HEK293 (cell line): Measurements from ENCODE around the gene PPP2R5E.

Source experiments
- EGR2 ChIP-seq: fragments of 450-650 bp; formaldehyde crosslinking; IDR thresholded peaks from 2 replicates; pipeline ENCODE4 v1.5.1; 2016; ENCODE audit warnings: low read depth, missing biosample characterization, missing genetic modification characterization
- GLI4 ChIP-seq: fragments of 450-650 bp; formaldehyde crosslinking; IDR thresholded peaks from 2 replicates; pipeline ENCODE4 v1.5.1; 2016; ENCODE audit warnings: missing biosample characterization, missing genetic modification characterization
- MEIS1 ChIP-seq: sonication (generic); formaldehyde crosslinking; IDR thresholded peaks from 2 replicates; pipeline ENCODE4 v1.8.1; 2022; ENCODE audit warnings: missing genetic modification reagents, mild to moderate bottlenecking, borderline replicate concordance
- SCRT1 ChIP-seq: fragments of 450-650 bp; formaldehyde crosslinking; IDR thresholded peaks from 2 replicates; pipeline ENCODE4 v1.5.1; 2016; ENCODE audit warnings: missing biosample characterization, missing genetic modification characterization, borderline replicate concordance
- YY1 ChIP-seq: fragments of 450-650 bp; formaldehyde crosslinking; IDR thresholded peaks from 2 replicates; pipeline ENCODE4 v1.5.1; 2018; ENCODE audit warnings: missing biosample characterization, missing genetic modification characterization
- ZBTB21 ChIP-seq: fragments of 450-650 bp; formaldehyde crosslinking; IDR thresholded peaks from 2 replicates; pipeline ENCODE4 v1.5.1; 2017; ENCODE audit warnings: missing biosample characterization, missing genetic modification characterization
- ZBTB8A ChIP-seq: fragments of 450-650 bp; formaldehyde crosslinking; IDR thresholded peaks from 2 replicates; pipeline ENCODE4 v1.5.1; 2016; ENCODE audit warnings: missing biosample characterization, missing genetic modification characterization
- ZNF112 ChIP-seq: fragments of 450-650 bp; formaldehyde crosslinking; IDR thresholded peaks from 2 replicates; pipeline ENCODE4 v1.5.0; 2017; ENCODE audit warnings: missing biosample characterization, missing genetic modification characterization
- ZNF341 ChIP-seq: fragments of 450-650 bp; formaldehyde crosslinking; IDR thresholded peaks from 2 replicates; pipeline ENCODE4; 2016; ENCODE audit warnings: low read depth, missing biosample characterization, missing genetic modification characterization
- ZNF501 ChIP-seq: fragments of 450-650 bp; formaldehyde crosslinking; IDR thresholded peaks from 2 replicates; pipeline ENCODE4 v1.5.1; 2016; ENCODE audit warnings: missing biosample characterization, missing genetic modification characterization
- ZNF837 ChIP-seq: fragments of 450-650 bp; formaldehyde crosslinking; IDR thresholded peaks from 2 replicates; pipeline ENCODE4 v1.5.1; 2016; ENCODE audit warnings: missing biosample characterization, missing genetic modification characterization
- TF ChIP-seq, protein P1 (sequence below): fragments of 450-650 bp; formaldehyde crosslinking; IDR thresholded peaks from 2 replicates; pipeline ENCODE4 v1.5.1; 2016; ENCODE audit warnings: missing biosample characterization, missing genetic modification characterization
- TF ChIP-seq, protein P2 (sequence below): fragments of 450-650 bp; formaldehyde crosslinking; IDR thresholded peaks from 2 replicates; pipeline ENCODE4 v1.5.1; 2016; ENCODE audit warnings: missing biosample characterization, missing genetic modification characterization
- TF ChIP-seq, protein P3 (sequence below): fragments of 450-650 bp; formaldehyde crosslinking; IDR thresholded peaks from 2 replicates; pipeline ENCODE4 v1.5.1; 2016; ENCODE audit warnings: missing biosample characterization, missing genetic modification characterization, low read depth

DNA sequence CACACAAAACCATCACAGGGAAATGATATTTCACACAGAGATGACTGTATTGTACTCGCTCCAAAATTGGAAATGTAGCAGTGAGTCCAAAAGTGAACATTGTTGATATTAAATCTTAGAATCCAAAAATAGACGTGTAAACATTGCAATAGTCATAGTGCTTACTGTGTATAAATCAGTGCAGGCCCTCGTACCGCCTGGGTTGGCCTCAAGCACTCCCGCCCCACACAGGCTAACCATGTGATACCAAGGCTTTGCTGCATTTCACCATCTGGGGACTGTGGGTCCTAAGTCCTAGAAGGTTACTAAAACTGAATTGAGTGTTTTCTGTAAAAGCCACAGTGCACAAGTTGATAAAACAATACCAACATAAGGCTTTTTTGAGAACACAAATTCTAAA is 107.3 kb downstream of the PPP2R5E start:
- TF ChIP-seq, protein P1, sequence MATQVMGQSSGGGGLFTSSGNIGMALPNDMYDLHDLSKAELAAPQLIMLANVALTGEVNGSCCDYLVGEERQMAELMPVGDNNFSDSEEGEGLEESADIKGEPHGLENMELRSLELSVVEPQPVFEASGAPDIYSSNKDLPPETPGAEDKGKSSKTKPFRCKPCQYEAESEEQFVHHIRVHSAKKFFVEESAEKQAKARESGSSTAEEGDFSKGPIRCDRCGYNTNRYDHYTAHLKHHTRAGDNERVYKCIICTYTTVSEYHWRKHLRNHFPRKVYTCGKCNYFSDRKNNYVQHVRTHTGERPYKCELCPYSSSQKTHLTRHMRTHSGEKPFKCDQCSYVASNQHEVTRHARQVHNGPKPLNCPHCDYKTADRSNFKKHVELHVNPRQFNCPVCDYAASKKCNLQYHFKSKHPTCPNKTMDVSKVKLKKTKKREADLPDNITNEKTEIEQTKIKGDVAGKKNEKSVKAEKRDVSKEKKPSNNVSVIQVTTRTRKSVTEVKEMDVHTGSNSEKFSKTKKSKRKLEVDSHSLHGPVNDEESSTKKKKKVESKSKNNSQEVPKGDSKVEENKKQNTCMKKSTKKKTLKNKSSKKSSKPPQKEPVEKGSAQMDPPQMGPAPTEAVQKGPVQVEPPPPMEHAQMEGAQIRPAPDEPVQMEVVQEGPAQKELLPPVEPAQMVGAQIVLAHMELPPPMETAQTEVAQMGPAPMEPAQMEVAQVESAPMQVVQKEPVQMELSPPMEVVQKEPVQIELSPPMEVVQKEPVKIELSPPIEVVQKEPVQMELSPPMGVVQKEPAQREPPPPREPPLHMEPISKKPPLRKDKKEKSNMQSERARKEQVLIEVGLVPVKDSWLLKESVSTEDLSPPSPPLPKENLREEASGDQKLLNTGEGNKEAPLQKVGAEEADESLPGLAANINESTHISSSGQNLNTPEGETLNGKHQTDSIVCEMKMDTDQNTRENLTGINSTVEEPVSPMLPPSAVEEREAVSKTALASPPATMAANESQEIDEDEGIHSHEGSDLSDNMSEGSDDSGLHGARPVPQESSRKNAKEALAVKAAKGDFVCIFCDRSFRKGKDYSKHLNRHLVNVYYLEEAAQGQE: no peak
- TF ChIP-seq YY1 (tag by site-specific recombination) (no peak), ZNF112 (tag by site-specific recombination) (no peak), GLI4 (tag by site-specific recombination) (no peak), ZNF501 (no peak), SCRT1 (tag by site-specific recombination) (no peak), ZBTB21 (no peak), ZNF341 (tag by site-specific recombination) (no peak), MEIS1 (CRISPR knock-in tag) (no peak), ZNF837 (no peak), EGR2 (tag by site-specific recombination) (no peak), ZBTB8A (tag by site-specific recombination) (no peak)
- TF ChIP-seq, protein P2, sequence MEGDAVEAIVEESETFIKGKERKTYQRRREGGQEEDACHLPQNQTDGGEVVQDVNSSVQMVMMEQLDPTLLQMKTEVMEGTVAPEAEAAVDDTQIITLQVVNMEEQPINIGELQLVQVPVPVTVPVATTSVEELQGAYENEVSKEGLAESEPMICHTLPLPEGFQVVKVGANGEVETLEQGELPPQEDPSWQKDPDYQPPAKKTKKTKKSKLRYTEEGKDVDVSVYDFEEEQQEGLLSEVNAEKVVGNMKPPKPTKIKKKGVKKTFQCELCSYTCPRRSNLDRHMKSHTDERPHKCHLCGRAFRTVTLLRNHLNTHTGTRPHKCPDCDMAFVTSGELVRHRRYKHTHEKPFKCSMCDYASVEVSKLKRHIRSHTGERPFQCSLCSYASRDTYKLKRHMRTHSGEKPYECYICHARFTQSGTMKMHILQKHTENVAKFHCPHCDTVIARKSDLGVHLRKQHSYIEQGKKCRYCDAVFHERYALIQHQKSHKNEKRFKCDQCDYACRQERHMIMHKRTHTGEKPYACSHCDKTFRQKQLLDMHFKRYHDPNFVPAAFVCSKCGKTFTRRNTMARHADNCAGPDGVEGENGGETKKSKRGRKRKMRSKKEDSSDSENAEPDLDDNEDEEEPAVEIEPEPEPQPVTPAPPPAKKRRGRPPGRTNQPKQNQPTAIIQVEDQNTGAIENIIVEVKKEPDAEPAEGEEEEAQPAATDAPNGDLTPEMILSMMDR (tag by site-specific recombination): no peak
- TF ChIP-seq, protein P3, sequence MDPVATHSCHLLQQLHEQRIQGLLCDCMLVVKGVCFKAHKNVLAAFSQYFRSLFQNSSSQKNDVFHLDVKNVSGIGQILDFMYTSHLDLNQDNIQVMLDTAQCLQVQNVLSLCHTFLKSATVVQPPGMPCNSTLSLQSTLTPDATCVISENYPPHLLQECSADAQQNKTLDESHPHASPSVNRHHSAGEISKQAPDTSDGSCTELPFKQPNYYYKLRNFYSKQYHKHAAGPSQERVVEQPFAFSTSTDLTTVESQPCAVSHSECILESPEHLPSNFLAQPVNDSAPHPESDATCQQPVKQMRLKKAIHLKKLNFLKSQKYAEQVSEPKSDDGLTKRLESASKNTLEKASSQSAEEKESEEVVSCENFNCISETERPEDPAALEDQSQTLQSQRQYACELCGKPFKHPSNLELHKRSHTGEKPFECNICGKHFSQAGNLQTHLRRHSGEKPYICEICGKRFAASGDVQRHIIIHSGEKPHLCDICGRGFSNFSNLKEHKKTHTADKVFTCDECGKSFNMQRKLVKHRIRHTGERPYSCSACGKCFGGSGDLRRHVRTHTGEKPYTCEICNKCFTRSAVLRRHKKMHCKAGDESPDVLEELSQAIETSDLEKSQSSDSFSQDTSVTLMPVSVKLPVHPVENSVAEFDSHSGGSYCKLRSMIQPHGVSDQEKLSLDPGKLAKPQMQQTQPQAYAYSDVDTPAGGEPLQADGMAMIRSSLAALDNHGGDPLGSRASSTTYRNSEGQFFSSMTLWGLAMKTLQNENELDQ (tag by site-specific recombination): no peak
